HFF-Myc (cell line): ENCODE measurements around the gene SLC38A9.

Experiments
- DNase-seq: peaks from one replicate; pipeline ENCODE4 v3.0.0-alpha.2; 2011; ENCODE audit warnings: low read depth; ENCODE audit errors: extremely low read depth
- H3K4me3 ChIP-seq: replicated peaks from 2 replicates; pipeline ENCODE4 v1.5.1; 2011; ENCODE audit warnings: low read depth, mild to moderate bottlenecking, control low read depth, low read length
- TF ChIP-seq, protein P1 (sequence below): IDR thresholded peaks from 2 replicates; pipeline ENCODE4 v1.5.1; 2012; ENCODE audit warnings: mild to moderate bottlenecking, low read depth, low read length, control low read depth; ENCODE audit errors: missing control alignments

SLC38A9 gene

DNA sequence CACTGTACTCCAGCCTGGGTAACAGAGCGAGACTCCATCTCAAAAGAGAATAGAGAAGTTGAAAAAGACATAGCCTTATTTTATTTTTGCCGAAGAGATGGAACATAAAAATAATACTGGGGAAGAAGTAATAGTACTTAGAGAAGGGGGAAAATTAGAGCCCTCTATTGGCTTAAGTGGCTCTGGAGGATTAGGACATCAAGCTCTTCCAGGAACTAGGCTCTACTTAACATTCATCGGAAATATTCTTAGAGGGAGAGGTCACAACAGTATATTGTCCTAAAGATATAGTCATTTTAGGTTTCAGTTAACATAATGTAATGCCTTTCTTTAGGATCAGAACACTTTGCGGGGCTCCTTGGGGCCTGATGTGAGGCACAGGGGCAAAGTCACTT lies 91.4 kb downstream of the SLC38A9 start:
- TF ChIP-seq, protein P1, sequence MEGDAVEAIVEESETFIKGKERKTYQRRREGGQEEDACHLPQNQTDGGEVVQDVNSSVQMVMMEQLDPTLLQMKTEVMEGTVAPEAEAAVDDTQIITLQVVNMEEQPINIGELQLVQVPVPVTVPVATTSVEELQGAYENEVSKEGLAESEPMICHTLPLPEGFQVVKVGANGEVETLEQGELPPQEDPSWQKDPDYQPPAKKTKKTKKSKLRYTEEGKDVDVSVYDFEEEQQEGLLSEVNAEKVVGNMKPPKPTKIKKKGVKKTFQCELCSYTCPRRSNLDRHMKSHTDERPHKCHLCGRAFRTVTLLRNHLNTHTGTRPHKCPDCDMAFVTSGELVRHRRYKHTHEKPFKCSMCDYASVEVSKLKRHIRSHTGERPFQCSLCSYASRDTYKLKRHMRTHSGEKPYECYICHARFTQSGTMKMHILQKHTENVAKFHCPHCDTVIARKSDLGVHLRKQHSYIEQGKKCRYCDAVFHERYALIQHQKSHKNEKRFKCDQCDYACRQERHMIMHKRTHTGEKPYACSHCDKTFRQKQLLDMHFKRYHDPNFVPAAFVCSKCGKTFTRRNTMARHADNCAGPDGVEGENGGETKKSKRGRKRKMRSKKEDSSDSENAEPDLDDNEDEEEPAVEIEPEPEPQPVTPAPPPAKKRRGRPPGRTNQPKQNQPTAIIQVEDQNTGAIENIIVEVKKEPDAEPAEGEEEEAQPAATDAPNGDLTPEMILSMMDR, result no peak
- no peak overlapping the region for H3K4me3 ChIP-seq
- no peak for DNase-seq

DNA sequence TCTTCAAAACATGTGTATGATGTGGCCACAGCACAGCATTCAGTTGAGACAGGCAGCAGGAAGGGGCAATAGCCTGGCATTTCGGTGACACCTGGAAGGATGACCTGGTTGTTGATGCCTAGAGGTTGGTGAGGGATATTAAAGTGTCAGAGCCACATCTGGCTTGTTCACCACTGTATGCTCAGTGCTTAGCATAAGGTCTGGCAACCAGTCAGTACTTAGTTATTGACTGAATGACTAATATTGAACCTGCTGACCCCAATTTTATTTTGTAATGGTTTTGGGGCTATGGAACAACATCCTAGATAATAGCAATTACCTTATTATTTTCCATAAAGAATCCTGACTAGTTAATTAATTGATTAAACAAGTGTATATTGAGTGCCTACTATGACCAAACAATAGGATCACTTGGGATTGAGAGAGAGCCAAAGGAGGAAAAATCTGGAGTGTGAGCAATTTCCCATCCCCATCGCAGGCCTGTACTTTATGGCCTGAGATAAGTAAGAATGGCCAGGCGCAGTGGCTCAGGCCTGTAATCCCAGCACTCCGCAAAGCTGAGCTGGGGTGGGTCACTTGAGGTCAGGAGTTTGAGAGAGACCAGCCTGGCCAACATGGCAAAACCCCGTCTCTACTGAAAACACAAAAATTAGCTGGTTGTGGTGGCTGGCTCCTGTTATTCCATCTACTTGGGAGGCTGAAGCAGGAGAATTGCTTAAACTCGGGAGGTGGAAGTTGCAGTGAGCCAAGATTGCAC lies 91.9 kb downstream of the SLC38A9 start:
- no peak overlapping the region for H3K4me3 ChIP-seq
- TF ChIP-seq, protein P1, result no peak
- DNase-seq, result no peak

DNA sequence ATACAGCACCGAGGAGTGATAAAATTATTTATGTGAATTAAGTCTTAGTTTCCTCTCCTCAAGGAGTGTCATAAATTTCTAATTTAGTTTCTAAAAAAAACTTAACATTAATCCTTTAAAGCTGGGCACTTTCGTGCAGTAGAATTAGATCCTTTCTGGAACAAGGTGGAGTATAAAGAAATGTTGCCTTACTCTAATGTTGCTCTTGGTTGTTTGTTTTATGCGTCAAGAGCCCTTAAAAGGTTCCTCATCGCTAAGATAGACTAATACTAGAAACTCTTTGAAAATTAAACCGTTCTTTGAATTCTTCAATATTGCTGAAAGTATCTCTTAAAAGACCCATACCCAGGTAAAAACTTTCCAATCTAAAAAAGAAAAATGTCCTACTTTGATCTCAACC lies 93.8 kb downstream of the SLC38A9 start:
- TF ChIP-seq, protein P1, result no peak
- DNase-seq, result no peak
- no peak overlapping the region for H3K4me3 ChIP-seq

DNA sequence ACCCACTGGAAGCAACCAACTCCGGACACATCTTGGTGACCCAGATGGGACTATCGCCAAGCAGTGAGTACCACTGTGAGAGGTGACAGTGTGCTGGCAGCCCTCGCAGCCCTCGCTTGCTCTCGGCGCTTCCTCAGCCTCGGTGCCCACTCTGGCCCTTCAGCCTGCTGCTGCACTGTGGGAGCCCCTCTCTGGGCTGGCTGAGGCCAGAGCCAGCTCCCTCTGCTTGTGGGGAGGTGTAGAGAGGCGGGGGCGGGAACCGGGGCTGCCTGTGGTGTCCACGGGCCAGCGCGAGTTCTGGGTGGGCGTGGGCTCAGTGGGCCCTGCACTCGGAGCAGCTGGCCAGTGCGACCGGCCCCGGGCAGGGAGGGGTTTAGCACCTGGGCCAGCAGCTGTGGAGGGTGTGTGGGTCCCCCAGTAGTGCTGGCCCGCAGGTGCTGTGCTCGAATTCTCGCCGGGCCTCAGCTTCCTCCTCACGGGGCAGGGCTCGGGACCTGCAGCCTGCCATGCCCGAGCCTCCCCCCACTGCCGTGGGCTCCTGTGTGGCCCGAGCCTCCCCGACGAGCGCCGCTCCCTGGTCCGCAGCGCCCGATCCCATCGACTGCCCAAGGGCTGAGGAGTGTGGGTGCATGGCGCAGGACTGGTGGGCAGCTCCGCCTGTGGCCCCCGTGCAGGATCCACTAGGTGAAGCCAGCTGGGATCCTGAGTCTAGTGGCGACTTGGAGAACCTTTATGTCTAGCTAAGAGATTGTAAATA lies 98.8 kb downstream of the SLC38A9 start:
- TF ChIP-seq, protein P1, result no peak
- no peak overlapping the region for H3K4me3 ChIP-seq
- DNase-seq, result no peak

DNA sequence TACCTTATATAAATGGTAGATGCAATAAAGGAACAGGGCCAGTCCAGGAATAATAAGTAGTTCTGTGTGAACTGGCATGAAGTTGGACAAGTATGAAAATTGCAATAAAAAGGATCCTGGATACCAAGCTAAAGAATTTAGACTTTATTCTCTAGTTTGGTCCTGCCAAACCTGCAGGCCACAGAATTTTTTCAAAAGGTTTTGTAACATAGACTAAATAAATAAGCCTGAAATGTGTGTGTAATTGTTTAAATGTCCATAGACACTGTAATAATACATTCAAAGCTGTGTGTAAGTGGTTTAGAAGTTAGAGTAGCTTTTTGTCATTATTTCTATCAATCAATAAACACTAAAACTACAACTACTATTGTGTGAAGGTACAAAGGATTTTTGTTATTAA lies 101.6 kb downstream of the SLC38A9 start:
- H3K4me3 ChIP-seq, result no peak overlapping the region
- TF ChIP-seq, protein P1, result no peak
- no peak for DNase-seq

DNA sequence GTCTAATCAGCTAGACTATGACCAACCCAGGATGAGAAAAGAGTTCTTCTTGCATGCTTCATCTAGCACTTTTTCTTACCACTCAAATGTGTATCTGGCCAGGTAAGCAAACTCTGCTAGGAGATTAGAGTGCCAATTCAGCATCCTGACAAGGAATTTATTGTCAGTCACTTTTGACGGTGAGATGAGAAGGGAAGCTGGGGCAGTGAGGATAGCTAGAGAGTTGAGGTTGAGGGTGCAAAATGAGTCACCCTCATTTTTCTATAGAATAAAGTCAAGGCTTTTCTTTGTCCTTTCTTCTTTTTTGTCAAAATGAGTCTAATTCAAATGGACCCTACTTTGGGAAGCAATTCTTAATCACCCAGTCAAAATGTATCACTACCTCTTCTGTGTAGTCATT lies 102.7 kb downstream of the SLC38A9 start:
- H3K4me3 ChIP-seq, result no peak overlapping the region
- TF ChIP-seq, protein P1, result no peak
- DNase-seq, result no peak
